SW480 (cell line): ENCODE data around the gene UBE4B.

Experiments used
- DNase-seq: peaks from one replicate; pipeline ENCODE4 v3.0.0-alpha.2; 2016; ENCODE audit warnings: low spot score

Gene UBE4B

GRCh38 chr1:10042746-10043145 lies 10.0 kb downstream of the UBE4B start:
- DNase-seq, result no peak

- no peak for DNase-seq
Observed at GRCh38 chr1:10045480-10046355, 13.0 kb downstream of the UBE4B start.

- no peak for DNase-seq
Observed at GRCh38 chr1:10046356-10047085, 13.8 kb downstream of the UBE4B start.

- no peak for DNase-seq
Observed at GRCh38 chr1:10048601-10049000, 15.8 kb downstream of the UBE4B start.

- DNase-seq, result no peak
Observed at GRCh38 chr1:10050611-10051010, 17.9 kb downstream of the UBE4B start.

- DNase-seq, result no peak
Observed at GRCh38 chr1:10051656-10052055, 18.9 kb downstream of the UBE4B start.

GRCh38 chr1:10052347-10052746 lies 19.6 kb downstream of the UBE4B start:
- no peak for DNase-seq

GRCh38 chr1:10054465-10054864 lies 21.7 kb downstream of the UBE4B start:
- DNase-seq, result no peak

- DNase-seq, result no peak
Observed at GRCh38 chr1:10056599-10056987, 23.8 kb downstream of the UBE4B start.

GRCh38 chr1:10057343-10057742 lies 24.6 kb downstream of the UBE4B start:
- no peak for DNase-seq

- no peak for DNase-seq
Observed at GRCh38 chr1:10057796-10058195, 25.0 kb downstream of the UBE4B start.

GRCh38 chr1:10059342-10059718 lies 26.6 kb downstream of the UBE4B start:
- DNase-seq, result no peak

GRCh38 chr1:10060311-10061100 lies 27.7 kb downstream of the UBE4B start:
- DNase-seq, result no peak

GRCh38 chr1:10061276-10061675 lies 28.5 kb downstream of the UBE4B start:
- no peak for DNase-seq

GRCh38 chr1:10063878-10064277 lies 31.1 kb downstream of the UBE4B start:
- DNase-seq, result no peak

- no peak for DNase-seq
Observed at GRCh38 chr1:10064416-10065343, 31.9 kb downstream of the UBE4B start.

- no peak for DNase-seq
Observed at GRCh38 chr1:10065344-10065685, 32.6 kb downstream of the UBE4B start.

GRCh38 chr1:10065760-10066159 lies 33.0 kb downstream of the UBE4B start:
- no peak for DNase-seq

- DNase-seq, result no peak
Observed at GRCh38 chr1:10068605-10069294, 36.0 kb downstream of the UBE4B start.

- DNase-seq, result no peak
Observed at GRCh38 chr1:10070206-10070605, 37.4 kb downstream of the UBE4B start.

- DNase-seq, result no peak
Observed at GRCh38 chr1:10071640-10072039, 38.9 kb downstream of the UBE4B start.
